Esophagus (tissue), 2 donors: Measurements from ENCODE around the gene ANKS1B. TPM values are rescaled to one million over a fixed set of nuclear protein-coding genes. Genes with fewer than 3 reads are reported as not detected.

Experiments
- H3K27ac ChIP-seq, 2 donors: one replicate each; pipeline ENCODE4 v1.5.1; 2013; ENCODE audit warnings: low read depth in 2 of 2, mild to moderate bottlenecking in 2 of 2, inconsistent platforms in 1 of 2, low read length in 1 of 2, moderate library complexity in 1 of 2
- H3K27me3 ChIP-seq, 2 donors: one replicate each; pipeline ENCODE4 v1.6.1; 2013; ENCODE audit warnings: low read length in 2 of 2, control low read depth in 1 of 2, mild to moderate bottlenecking in 1 of 2; ENCODE audit not compliant: insufficient read depth in 2 of 2, control insufficient read depth in 1 of 2
- H3K36me3 ChIP-seq, 2 donors: one replicate each; pipeline ENCODE4 v1.6.1; 2013; ENCODE audit warnings: low read length in 1 of 2; ENCODE audit not compliant: control insufficient read depth in 2 of 2, insufficient read depth in 2 of 2
- H3K4me1 ChIP-seq, 2 donors: one replicate each; pipeline ENCODE4 v1.6.1; 2013; ENCODE audit warnings: low read length in 1 of 2; ENCODE audit not compliant: control insufficient read depth in 2 of 2, insufficient read depth in 2 of 2
- H3K4me3 ChIP-seq, 2 donors: one replicate each; pipeline ENCODE4 v1.5.1; 2013; ENCODE audit warnings: low read length in 2 of 2, mild to moderate bottlenecking in 2 of 2, low read depth in 1 of 2, moderate library complexity in 1 of 2
- H3K9me3 ChIP-seq, 2 donors: one replicate each; pipeline ENCODE4 v1.6.1; 2013; ENCODE audit warnings: mild to moderate bottlenecking in 2 of 2, low read depth in 1 of 2, low read length in 1 of 2, moderate library complexity in 1 of 2; ENCODE audit not compliant: control insufficient read depth in 2 of 2, insufficient read depth in 1 of 2
- WGBS, 2 donors: extraction: QIAGEN DNeasy Blood & Tissue Kit; methylation state at CpG; one replicate each; pipeline ENCODE4 v1.1.7; 2013; 5-methylcytosine and 5-hydroxymethylcytosine counted together
- polyA plus RNA-seq, 2 donors: library from polyadenylated mRNA; stranded (reverse); fragments of 200-250 nt; gene quantifications; one replicate each; pipeline ENCODE4 v1.2.3, GENCODE V29; 2013
- donor health status: healthy with polysubstance abuse.
- donor health status: Bipolar disorder and iron deficiency.

The ANKS1B gene
- polyA plus RNA-seq, 2 donors: 0.85 to 1.0 TPM

DNA sequence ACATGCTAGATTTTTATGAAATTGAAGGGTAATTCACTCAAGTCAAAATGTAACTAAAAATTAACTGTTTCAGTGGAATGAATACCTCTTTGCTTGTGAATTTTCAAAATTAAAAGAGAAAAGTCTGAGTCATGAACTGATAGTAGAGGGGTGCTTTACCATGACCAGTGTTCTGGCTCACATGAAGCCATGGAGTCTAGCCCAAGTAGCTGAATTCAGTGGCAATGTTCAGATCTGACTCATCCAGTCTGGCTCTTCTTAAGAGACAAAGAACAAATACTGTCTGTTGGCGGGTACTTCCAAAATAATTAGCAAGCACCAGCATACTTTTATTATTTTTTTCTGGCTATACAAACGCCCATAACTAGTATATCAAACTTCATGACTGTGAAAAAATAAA, 703.5 kb downstream of the ANKS1B start:
- H3K9me3 ChIP-seq: peaks cover 0 to 2% of the 10 kb centered on the region in 2 donors
- 29 to 45% methylated on average over 2 of the region's 2 CpGs for WGBS, 2 donors
- H3K27ac ChIP-seq: no peak overlapping the region
- no peaks in the 10 kb centered on the region for H3K36me3 ChIP-seq
- H3K4me1 ChIP-seq: peaks cover 0 to 2% of the 10 kb centered on the region in 2 donors
- no peak overlapping the region for H3K4me3 ChIP-seq
- no peaks in the 10 kb centered on the region for H3K27me3 ChIP-seq

GRCh38 chr12:99278899-99279298, 705.8 kb downstream of the ANKS1B start:
- Histone ChIP-seq H3K9me3 (no peaks in the 10 kb centered on the region), H3K4me3 (no peak overlapping the region), H3K27me3 (no peaks in the 10 kb centered on the region), H3K4me1 (no peaks in the 10 kb centered on the region), H3K27ac (no peak overlapping the region), H3K36me3 (no peaks in the 10 kb centered on the region)
- WGBS, 2 donors: 62 to 71% methylated on average over 2 of the region's 2 CpGs

DNA sequence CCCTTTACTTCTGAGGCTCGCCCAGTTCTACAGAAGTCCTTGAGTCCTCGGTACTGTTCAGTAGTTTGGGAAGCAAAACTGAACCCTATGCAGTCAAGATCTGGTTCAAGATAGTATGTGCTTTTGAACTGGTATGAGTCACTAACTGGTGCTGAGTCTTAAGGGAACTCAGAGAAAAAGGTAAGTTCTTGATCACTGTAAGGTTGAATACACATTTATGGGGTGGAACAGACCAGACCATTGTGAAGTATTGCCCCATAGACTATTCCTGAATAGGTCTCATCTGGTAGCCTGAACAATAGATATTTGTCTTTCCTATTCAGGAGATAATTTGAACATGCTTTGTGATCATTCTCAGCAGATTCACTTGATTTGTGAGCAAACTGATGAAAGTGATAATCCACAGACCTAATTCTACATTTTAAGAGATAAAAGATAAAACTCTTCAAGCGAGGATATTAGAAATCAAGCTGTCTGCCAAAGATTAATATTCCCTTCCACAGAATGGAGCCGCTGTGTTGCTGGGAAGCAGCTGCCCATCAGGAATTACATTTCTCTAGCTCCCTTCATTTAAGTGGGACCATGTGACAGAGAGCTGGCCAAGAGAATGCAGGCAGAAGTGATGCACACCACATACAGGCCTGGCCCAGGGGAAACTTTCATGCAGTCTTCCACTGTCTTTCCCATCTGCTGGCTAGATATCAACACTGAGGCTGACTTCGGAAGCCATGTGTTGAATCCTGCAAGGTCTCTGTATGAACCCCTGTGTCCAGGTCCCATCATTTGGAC, 707.0 kb downstream of the ANKS1B start:
- H3K36me3 ChIP-seq: no peaks in the 10 kb centered on the region
- 85 to 86% methylated on average over 5 of the region's 5 CpGs for WGBS, 2 donors
- no peak overlapping the region for H3K4me3 ChIP-seq
- H3K27me3 ChIP-seq: no peaks in the 10 kb centered on the region
- H3K4me1 ChIP-seq: no peaks in the 10 kb centered on the region
- no peaks in the 10 kb centered on the region for H3K9me3 ChIP-seq
- no peak overlapping the region for H3K27ac ChIP-seq

- Histone ChIP-seq H3K27ac (no peak overlapping the region), H3K9me3 (no peaks in the 10 kb centered on the region), H3K36me3 (no peaks in the 10 kb centered on the region), H3K4me1 (no peaks in the 10 kb centered on the region), H3K27me3 (no peaks in the 10 kb centered on the region), H3K4me3 (no peak overlapping the region)
- 67 to 68% methylated on average over 3 of the region's 3 CpGs for WGBS, 2 donors
These were observed 713.7 kb downstream of the ANKS1B start for GRCh38 chr12:99271071-99271470.

DNA sequence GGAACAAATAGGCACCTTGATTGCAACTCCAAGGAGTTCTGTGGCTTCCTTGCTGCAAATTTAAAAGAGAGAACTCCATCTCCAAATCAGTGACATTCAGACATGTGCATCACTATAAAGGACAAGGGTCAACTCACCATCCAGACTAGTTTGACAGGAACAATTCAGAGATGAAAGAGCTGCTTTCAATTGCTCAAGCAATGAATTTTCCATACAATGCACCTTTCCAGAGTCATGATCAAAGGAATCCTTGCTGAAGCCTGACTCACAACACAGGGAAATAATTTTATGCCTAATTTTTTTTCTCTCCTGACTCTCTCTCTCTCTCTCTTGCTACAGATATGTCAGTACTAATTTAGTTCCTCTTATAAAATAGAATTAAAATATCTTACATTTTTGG, 717.7 kb downstream of the ANKS1B start:
- H3K4me1 ChIP-seq: no peaks in the 10 kb centered on the region
- no peak overlapping the region for H3K27ac ChIP-seq
- no peaks in the 10 kb centered on the region for H3K27me3 ChIP-seq
- no peaks in the 10 kb centered on the region for H3K9me3 ChIP-seq
- no peak overlapping the region for H3K4me3 ChIP-seq
- H3K36me3 ChIP-seq: no peaks in the 10 kb centered on the region

- H3K27ac ChIP-seq: no peak overlapping the region
- H3K9me3 ChIP-seq: no peaks in the 10 kb centered on the region
- no peaks in the 10 kb centered on the region for H3K27me3 ChIP-seq
- no peak overlapping the region for H3K4me3 ChIP-seq
- no peaks in the 10 kb centered on the region for H3K36me3 ChIP-seq
- 75 to 86% methylated on average over 3 of the region's 3 CpGs for WGBS, 2 donors
- H3K4me1 ChIP-seq: no peaks in the 10 kb centered on the region
These were observed 719.1 kb downstream of the ANKS1B start for GRCh38 chr12:99265648-99266047.

DNA sequence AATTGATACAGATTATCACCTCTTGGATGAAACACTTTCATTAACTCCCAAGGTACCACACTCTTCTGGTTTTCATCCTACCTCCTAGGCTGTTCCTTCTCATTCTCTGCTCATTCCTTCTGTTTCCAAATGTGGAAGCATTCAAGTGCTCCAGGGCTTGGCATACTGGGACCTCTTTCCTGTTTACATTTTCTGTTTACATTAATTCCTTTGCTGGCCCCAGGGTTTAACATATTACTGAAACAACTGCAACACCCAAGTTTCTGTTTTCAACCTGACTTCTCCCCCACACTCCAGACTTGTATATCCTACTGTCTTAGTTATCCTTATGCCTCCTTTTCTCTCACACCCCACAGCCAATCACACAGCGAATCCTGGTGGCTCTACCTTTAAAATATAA, 723.5 kb downstream of the ANKS1B start:
- no peaks in the 10 kb centered on the region for H3K4me1 ChIP-seq
- no peak overlapping the region for H3K27ac ChIP-seq
- no peaks in the 10 kb centered on the region for H3K27me3 ChIP-seq
- no peaks in the 10 kb centered on the region for H3K36me3 ChIP-seq
- WGBS, 2 donors: 71 to 78% methylated on average over 1 of the region's 1 CpG
- no peak overlapping the region for H3K4me3 ChIP-seq
- no peaks in the 10 kb centered on the region for H3K9me3 ChIP-seq

GRCh38 chr12:99260456-99260996, 724.2 kb downstream of the ANKS1B start:
- Histone ChIP-seq H3K27ac (no peak overlapping the region), H3K27me3 (no peaks in the 10 kb centered on the region), H3K4me3 (no peak overlapping the region), H3K4me1 (no peaks in the 10 kb centered on the region), H3K9me3 (no peaks in the 10 kb centered on the region), H3K36me3 (no peaks in the 10 kb centered on the region)
- 58 to 59% methylated on average over 4 of the region's 4 CpGs for WGBS, 2 donors

- Histone ChIP-seq H3K9me3 (no peaks in the 10 kb centered on the region), H3K36me3 (no peaks in the 10 kb centered on the region), H3K4me3 (no peak overlapping the region), H3K27me3 (no peaks in the 10 kb centered on the region), H3K4me1 (no peaks in the 10 kb centered on the region), H3K27ac (no peak overlapping the region)
- 59 to 61% methylated on average over 12 of the region's 12 CpGs for WGBS, 2 donors
These were observed 725.4 kb downstream of the ANKS1B start for GRCh38 chr12:99259040-99259934.
